OCI-LY7 (cell line): ENCODE data around the gene STAM2. TPM values are rescaled to one million over a fixed set of nuclear protein-coding genes. Genes with fewer than 3 reads are reported as not detected.

Experiments used
- BruUV-seq: library from RNA; stranded (reverse); fragments of 400-500 nt; replicated peaks from 2 replicates; lab custom pipeline; 2021; lab: Mats Ljungman, UMichigan
- CTCF ChIA-PET: fragments of 300-600 bp; sonication (Branson Sonifier 250); formaldehyde crosslinking; loops from one replicate; lab custom pipeline; 2022; ENCODE audit warnings: antibody characterized with exemption; ENCODE audit not compliant: unreplicated experiment; lab: Charles Lee
- POLR2A ChIA-PET: fragments of 300-600 bp; sonication (Branson Sonifier 250); formaldehyde crosslinking; loops from one replicate; lab custom pipeline; 2022; ENCODE audit warnings: antibody characterized with exemption; lab: Charles Lee
- DNase-seq: peaks from one replicate; pipeline ENCODE4 v3.0.0-alpha.2; 2015; ENCODE audit warnings: low spot score
- H2AFZ ChIP-seq: fragments of 200-600 bp; sonication (generic), shearing (Covaris generic); 2 replicates; pipeline ENCODE4 v1.6.1; 2014; ENCODE audit warnings: mild to moderate bottlenecking, antibody characterized with exemption, low read length, moderate library complexity
- H3K27ac ChIP-seq: fragments of 200-600 bp; sonication (generic); 2 replicates; pipeline ENCODE4 v1.5.1; 2014; ENCODE audit warnings: mixed run types, low read depth, mild to moderate bottlenecking, moderate library complexity, low read length, inconsistent platforms; ENCODE audit not compliant: poor library complexity, severe bottlenecking
- H3K36me3 ChIP-seq: fragments of 200-600 bp; sonication (generic); 2 replicates; pipeline ENCODE4 v1.6.1; 2014; ENCODE audit warnings: mild to moderate bottlenecking, antibody characterized with exemption, low read length, moderate library complexity, mixed read lengths; ENCODE audit not compliant: insufficient read depth
- H3K4me1 ChIP-seq: fragments of 200-600 bp; sonication (generic); 2 replicates; pipeline ENCODE4 v1.5.1; 2014; ENCODE audit warnings: mild to moderate bottlenecking, low read length; ENCODE audit not compliant: insufficient read depth, poor library complexity, severe bottlenecking
- H3K4me2 ChIP-seq: fragments of 200-600 bp; sonication (generic); 2 replicates; pipeline ENCODE4 v1.6.1; 2014; ENCODE audit warnings: mild to moderate bottlenecking, low read length
- H3K4me3 ChIP-seq: fragments of 200-600 bp; sonication (generic); 2 replicates; pipeline ENCODE4 v1.5.1; 2014; ENCODE audit warnings: mild to moderate bottlenecking, low read depth, low read length; ENCODE audit not compliant: poor library complexity, severe bottlenecking
- H3K79me2 ChIP-seq: fragments of 200-600 bp; sonication (generic); 2 replicates; pipeline ENCODE4 v1.6.1; 2016; ENCODE audit warnings: low read depth, mild to moderate bottlenecking, low read length, moderate library complexity, mixed read lengths; ENCODE audit not compliant: insufficient read depth
- H3K9me2 ChIP-seq: fragments of 200-600 bp; sonication (generic); 2 replicates; pipeline ENCODE4 v1.6.1; 2016; ENCODE audit warnings: mild to moderate bottlenecking, low read length, mixed read lengths; ENCODE audit not compliant: insufficient read depth
- H3K9me3 ChIP-seq: fragments of 200-600 bp; sonication (generic); 2 replicates; pipeline ENCODE4 v1.6.1; 2014; ENCODE audit warnings: mild to moderate bottlenecking, mixed run types, low read length, mixed read lengths
- H4K20me1 ChIP-seq: fragments of 200-600 bp; sonication (generic); 2 replicates; pipeline ENCODE4 v1.6.1; 2014; ENCODE audit warnings: mild to moderate bottlenecking, antibody characterized with exemption, low read length, moderate library complexity, mixed read lengths; ENCODE audit not compliant: insufficient read depth
- CTCF ChIP-seq: fragments of 200-600 bp; sonication (generic); conservative IDR thresholded peaks from 2 replicates; pipeline ENCODE4 v1.5.1; 2014; ENCODE audit warnings: mild to moderate bottlenecking, antibody characterized with exemption, low read length, moderate library complexity, mixed read lengths
- EZH2phosphoT487 ChIP-seq: fragments of 200-600 bp; sonication (generic); IDR thresholded peaks from 2 replicates; pipeline ENCODE4 v1.6.1; 2018; ENCODE audit warnings: low read depth, borderline replicate concordance, mild to moderate bottlenecking, mixed run types, antibody characterized with exemption, low read length, moderate library complexity, mixed read lengths
- intact Hi-C: fragments of 100-400 bp; cut with micrococcal nuclease; formaldehyde crosslinking; loops from one replicate; pipeline ENCODE4 v1.10.0; 2022; ENCODE audit not compliant: unreplicated experiment
- total RNA-seq, 2 experiments: library from RNA; depleted of rRNA in 1 of 2; stranded (reverse); fragments of >200 nt in 1 of 2; shearing (Covaris generic) in 1 of 2; gene quantifications; 2 replicates each; pipeline ENCODE4 v1.2.3, GENCODE V29; 2014 to 2022

STAM2 gene
- total RNA-seq, 2 experiments from 2014 or later, result 17.7 to 22.1 TPM

DNA sequence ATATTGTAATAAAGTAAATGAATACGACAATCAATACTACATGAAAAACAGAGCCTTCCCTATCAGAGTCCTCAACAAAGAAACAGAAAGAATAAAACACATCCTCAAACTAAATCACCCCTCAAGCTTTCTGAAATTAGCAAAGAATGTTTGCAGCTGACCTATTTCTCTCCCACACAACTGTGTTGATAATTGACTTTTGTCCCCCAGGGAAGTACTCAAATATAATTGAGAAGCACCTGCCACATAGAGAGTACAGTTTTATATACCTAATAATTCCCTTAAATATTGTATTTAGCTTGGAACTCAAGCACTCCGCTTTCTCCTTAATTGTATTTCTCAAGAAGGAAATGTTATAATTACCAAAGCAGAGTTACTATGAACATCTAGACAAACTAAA is 89.3 kb downstream of the STAM2 start:
- no peak overlapping the region for H3K4me2 ChIP-seq
- H3K9me2 ChIP-seq, result no peaks in the 10 kb centered on the region
- no TSS peak for BruUV-seq
- no peak overlapping the region for H3K4me3 ChIP-seq
- no peak for DNase-seq
- CTCF ChIA-PET, result no interaction called here
- POLR2A ChIA-PET, result interaction anchor here (0.5 kb wide), 1 partner anchor 191 kb away, joined by 3 read pairs; no protein-coding TSS in a partner anchor
- no peak overlapping the region for H2AFZ ChIP-seq
- no peaks in the 10 kb centered on the region for H4K20me1 ChIP-seq
- no peaks in the 10 kb centered on the region for H3K36me3 ChIP-seq
- no peaks in the 10 kb centered on the region for H3K4me1 ChIP-seq
- no peaks in the 10 kb centered on the region for H3K79me2 ChIP-seq
- no peak overlapping the region for H3K27ac ChIP-seq
- no peak for TF ChIP-seq CTCF
- no peak for TF ChIP-seq EZH2phosphoT487
- intact Hi-C loops, result no loop called here
- H3K9me3 ChIP-seq, result no peaks in the 10 kb centered on the region

DNA sequence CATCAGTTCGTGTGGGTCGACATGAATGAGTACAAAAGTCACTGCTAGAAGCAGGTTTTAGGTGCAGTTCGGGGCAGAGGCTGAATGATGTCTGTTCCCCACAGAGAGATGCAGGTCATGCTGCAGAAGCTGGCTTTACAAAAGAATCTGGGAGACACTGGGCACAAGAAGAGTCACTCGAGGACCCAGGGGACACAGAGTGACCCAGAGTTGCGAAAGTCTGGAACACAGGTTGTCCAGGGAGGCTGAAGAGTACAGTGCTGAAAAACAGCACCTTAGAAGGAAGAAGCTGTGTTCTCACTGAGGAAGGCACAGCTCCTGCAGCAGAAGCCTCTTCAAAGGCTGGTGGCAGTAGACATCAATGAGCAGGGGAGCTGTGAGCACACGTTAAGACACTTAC is 91.5 kb downstream of the STAM2 start:
- Histone ChIP-seq H3K9me2 (no peaks in the 10 kb centered on the region), H3K79me2 (no peaks in the 10 kb centered on the region), H4K20me1 (no peaks in the 10 kb centered on the region), H3K4me1 (no peaks in the 10 kb centered on the region), H3K36me3 (no peaks in the 10 kb centered on the region), H3K9me3 (no peaks in the 10 kb centered on the region), H2AFZ (no peak overlapping the region), H3K4me3 (no peak overlapping the region), H3K27ac (no peak overlapping the region), H3K4me2 (no peak overlapping the region)
- intact Hi-C loops, result no loop called here
- no peak for TF ChIP-seq CTCF
- no peak for TF ChIP-seq EZH2phosphoT487
- ChIA-PET POLR2A (interaction anchor here (0.8 kb wide), 1 partner anchor 37 kb away, joined by 3 read pairs; no protein-coding TSS in a partner anchor), CTCF (no interaction called here)
- no TSS peak for BruUV-seq
- DNase-seq, result no peak

- no TSS peak for BruUV-seq
- Histone ChIP-seq H3K79me2 (no peaks in the 10 kb centered on the region), H3K4me3 (no peak overlapping the region), H3K4me2 (no peak overlapping the region), H3K4me1 (no peaks in the 10 kb centered on the region), H3K36me3 (no peaks in the 10 kb centered on the region), H3K27ac (no peak overlapping the region), H3K9me2 (no peaks in the 10 kb centered on the region), H3K9me3 (no peaks in the 10 kb centered on the region), H4K20me1 (no peaks in the 10 kb centered on the region), H2AFZ (no peak overlapping the region)
- TF ChIP-seq EZH2phosphoT487 (no peak), CTCF (no peak)
- intact Hi-C loops, result no loop called here
- ChIA-PET POLR2A (no interaction called here), CTCF (interaction anchor here (0.6 kb wide), 1 partner anchor 84 kb away, joined by 6 read pairs; no protein-coding TSS in a partner anchor)
- no peak for DNase-seq
Measured at GRCh38 chr2:152083202-152083875, 92.2 kb downstream of the STAM2 start.
